ENCODE results near the gene RANBP10. TPM values are rescaled to one million over a fixed set of nuclear protein-coding genes. Genes with fewer than 3 reads are reported as not detected.

RANBP10 gene
- total RNA-seq: 33.5 and 34.1 TPM in 2 replicates
- long read RNA-seq, partial matches to known transcripts: 4 of 23 reads
- long read RNA-seq, other reads (novel, unspliced or antisense): 19 of 23 reads

DNA sequence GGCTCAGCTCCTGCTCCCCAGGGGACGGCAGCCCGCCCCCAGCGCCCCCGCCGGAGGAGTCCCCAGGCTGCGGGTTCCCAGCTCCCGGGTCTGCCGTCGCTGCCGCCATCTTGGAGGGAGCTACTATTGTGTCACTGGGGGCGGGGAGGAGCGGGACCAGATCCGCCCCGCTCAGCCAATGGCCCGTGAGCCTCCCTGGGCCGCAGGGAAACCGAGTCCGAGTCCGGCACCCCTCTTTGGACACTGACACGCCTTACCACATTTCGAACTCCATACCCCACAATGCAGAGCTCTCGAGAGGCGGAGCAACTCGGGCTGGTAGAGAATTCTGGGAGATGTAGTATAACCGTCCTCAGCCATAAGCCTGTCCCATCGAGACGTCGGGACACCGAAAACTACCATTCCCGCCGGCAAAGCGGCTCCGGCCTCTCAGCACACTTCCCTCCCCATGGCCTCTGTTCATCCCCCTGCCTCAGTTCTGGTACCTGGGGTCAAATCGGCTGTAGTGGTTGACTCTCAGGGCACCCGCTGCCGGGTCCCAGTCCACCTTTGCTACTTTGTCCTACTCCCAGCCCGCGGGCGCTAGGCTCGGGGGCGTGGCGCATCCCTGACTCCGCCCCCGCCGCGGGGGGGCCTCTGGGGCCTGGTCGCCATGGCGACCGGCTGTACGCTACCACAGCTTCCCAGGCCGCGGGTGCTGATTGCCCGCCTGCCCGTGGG is at the start of gene RANBP10, which contains the start of gene TSNAXIP1:
Gene RANBP10 (minus strand): TSS at position 133 of the 720 bp plus-strand sequence. CDS start 24 bp downstream, at position 109.
Gene TSNAXIP1 (plus strand): TSS at position 462 of the 720 bp plus-strand sequence. CDS start 261 bp downstream, outside the sequence.
- Mint-ChIP-seq H3K4me1 (ENCODE audit: low read depth) (peaks cover 13% of the 10 kb centered on the region), H3K9me3 (ENCODE audit: low read depth) (no peaks in the 10 kb centered on the region), H3K27me3 (no peaks in the 10 kb centered on the region), H3K4me3 (ENCODE audit: low read depth) (peak within 1 kb of the TSS; percentile 94), H3K36me3 (ENCODE audit: insufficient read depth) (peaks cover 6% of the 10 kb centered on the region), H3K27ac (peak within 1 kb of the TSS; percentile 96)
- peak; percentile 91 for DNase-seq (ENCODE audit: low spot score, unreplicated experiment)
- TF ChIP-seq, protein P1, sequence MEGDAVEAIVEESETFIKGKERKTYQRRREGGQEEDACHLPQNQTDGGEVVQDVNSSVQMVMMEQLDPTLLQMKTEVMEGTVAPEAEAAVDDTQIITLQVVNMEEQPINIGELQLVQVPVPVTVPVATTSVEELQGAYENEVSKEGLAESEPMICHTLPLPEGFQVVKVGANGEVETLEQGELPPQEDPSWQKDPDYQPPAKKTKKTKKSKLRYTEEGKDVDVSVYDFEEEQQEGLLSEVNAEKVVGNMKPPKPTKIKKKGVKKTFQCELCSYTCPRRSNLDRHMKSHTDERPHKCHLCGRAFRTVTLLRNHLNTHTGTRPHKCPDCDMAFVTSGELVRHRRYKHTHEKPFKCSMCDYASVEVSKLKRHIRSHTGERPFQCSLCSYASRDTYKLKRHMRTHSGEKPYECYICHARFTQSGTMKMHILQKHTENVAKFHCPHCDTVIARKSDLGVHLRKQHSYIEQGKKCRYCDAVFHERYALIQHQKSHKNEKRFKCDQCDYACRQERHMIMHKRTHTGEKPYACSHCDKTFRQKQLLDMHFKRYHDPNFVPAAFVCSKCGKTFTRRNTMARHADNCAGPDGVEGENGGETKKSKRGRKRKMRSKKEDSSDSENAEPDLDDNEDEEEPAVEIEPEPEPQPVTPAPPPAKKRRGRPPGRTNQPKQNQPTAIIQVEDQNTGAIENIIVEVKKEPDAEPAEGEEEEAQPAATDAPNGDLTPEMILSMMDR (IDR thresholded peaks at IDR 0.05; ENCODE audit: unreplicated experiment): no peak

DNA sequence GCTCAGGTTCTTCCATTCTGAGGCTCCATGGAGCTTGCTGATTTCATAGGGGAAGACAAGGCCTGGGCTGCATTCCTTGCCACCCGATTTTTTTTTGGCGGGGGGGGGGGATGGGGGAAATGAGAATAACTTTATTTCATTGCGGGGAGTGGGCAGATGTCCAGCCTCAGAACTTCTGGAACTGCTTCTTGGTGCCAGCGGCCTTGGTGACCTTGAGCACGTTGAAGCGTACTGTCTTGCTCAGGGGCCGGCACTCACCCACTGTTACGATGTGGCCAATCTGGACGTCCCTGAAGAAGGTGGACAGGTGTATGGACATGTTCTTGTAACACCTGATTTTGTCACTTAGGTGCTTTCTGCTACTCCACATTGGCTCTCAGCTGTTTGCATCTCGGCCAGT is 49.4 kb upstream of the RANBP10 start:
- H3K4me1 Mint-ChIP-seq (ENCODE audit: low read depth): peaks cover 29% of the 10 kb centered on the region
- H3K36me3 Mint-ChIP-seq (ENCODE audit: insufficient read depth): peaks cover 7% of the 10 kb centered on the region
- no peaks in the 10 kb centered on the region for H3K27me3 Mint-ChIP-seq
- no peak overlapping the region for H3K4me3 Mint-ChIP-seq (ENCODE audit: low read depth)
- peak overlapping the region; percentile 85 for H3K27ac Mint-ChIP-seq
- DNase-seq (ENCODE audit: low spot score, unreplicated experiment): no peak
- no peaks in the 10 kb centered on the region for H3K9me3 Mint-ChIP-seq (ENCODE audit: low read depth)
- TF ChIP-seq, protein P1 (IDR thresholded peaks at IDR 0.05; ENCODE audit: unreplicated experiment): no peak

DNA sequence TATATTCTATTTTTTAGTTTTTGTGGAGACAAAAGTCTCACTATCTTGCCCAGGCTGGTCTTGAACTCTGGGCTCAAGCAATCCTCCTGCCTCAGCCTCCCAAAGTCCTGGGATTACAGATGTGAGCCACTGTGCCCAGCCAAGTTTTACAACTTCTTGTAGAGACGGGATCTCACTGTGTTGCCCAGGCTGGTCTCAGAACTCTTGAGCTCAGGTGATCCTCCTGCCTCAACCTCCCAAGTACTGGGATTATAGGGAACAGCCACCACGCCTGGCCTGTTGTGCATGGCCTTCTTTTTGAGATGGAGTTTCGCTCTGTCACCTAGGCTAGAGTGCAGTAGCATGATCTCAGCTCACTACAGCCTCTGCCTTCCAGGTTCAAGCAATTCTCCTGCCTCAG is 47.3 kb upstream of the RANBP10 start:
- DNase-seq (ENCODE audit: low spot score, unreplicated experiment): no peak
- H3K4me1 Mint-ChIP-seq (ENCODE audit: low read depth): peaks cover 33% of the 10 kb centered on the region
- H3K27ac Mint-ChIP-seq: no peak overlapping the region
- TF ChIP-seq, protein P1 (IDR thresholded peaks at IDR 0.05; ENCODE audit: unreplicated experiment): no peak
- no peaks in the 10 kb centered on the region for H3K9me3 Mint-ChIP-seq (ENCODE audit: low read depth)
- H3K4me3 Mint-ChIP-seq (ENCODE audit: low read depth): no peak overlapping the region
- H3K36me3 Mint-ChIP-seq (ENCODE audit: insufficient read depth): peaks cover 8% of the 10 kb centered on the region
- no peaks in the 10 kb centered on the region for H3K27me3 Mint-ChIP-seq

DNA sequence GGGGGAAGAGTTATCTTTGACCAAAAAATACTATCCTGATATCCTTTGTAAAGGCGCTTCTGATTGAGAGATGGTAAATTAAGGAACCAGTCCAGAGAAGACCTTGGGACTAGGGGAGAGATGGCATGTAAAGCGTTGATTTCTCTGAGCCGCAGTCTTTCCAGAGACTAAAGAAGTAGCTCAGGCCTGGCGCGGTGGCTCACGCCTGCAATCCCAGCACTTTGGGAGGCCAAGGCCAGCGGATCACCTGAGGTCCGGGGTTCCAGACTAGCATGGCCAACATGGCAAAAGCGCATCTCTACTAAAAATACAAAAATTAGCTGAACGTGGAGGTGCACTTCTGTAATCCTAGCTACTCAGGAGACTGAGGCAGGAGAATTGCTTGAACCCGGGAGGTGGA is 41.8 kb upstream of the RANBP10 start:
- Mint-ChIP-seq H3K4me3 (ENCODE audit: low read depth) (peak overlapping the region; percentile 90), H3K27ac (peak overlapping the region; percentile 98), H3K27me3 (no peaks in the 10 kb centered on the region), H3K4me1 (ENCODE audit: low read depth) (peaks cover 37% of the 10 kb centered on the region), H3K9me3 (ENCODE audit: low read depth) (no peaks in the 10 kb centered on the region), H3K36me3 (ENCODE audit: insufficient read depth) (peaks cover 1% of the 10 kb centered on the region)
- DNase-seq (ENCODE audit: low spot score, unreplicated experiment): no peak
- TF ChIP-seq, protein P1 (IDR thresholded peaks at IDR 0.05; ENCODE audit: unreplicated experiment): no peak

DNA sequence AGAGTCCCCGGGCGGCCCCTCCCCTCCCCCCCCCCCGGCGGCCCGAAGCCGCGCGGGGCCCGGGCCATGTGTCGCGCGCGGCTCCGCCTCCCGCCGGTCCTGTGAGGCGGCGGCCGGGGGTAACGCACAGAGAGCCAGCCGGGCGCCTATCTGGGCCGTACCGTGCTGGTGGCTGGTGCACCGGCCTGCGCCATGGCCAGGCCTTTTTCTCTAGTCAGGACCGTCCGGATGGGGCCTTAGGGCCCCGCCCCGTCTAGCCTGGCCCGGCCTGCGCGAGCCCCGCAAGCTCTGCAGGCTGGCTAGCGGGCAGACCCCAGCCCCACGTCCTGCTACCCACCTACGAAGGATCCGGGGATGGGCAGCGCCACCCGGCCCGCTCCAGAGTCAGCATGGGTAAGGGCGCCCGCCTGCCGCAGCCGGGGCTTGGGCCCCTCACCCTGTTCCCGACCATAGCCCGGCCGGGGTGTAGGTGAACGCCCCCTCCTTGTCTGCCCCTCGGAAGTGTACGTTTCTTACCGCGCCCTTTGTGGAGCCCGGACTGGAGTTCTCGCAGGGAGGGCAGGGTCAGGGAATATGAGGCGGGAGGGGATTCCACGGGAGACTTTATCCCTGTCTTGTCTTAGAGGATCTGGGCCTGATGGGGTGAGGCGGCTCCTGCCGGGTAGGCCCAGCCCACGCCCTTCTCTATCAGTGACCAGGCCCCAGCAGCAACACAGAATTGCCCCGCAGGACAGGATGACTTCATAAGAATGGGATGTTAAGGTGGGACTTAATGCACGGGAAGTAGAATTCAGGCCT is 40.9 kb upstream of the RANBP10 start, which contains the start of gene CENPT:
Gene CENPT (minus strand): TSS at position 630 of the 798 bp plus-strand sequence. CDS start 13,834 bp downstream, outside the sequence.
- Mint-ChIP-seq H3K4me3 (ENCODE audit: low read depth) (peak within 1 kb of the TSS; percentile 90), H3K36me3 (ENCODE audit: insufficient read depth) (peaks cover 1% of the 10 kb centered on the region), H3K9me3 (ENCODE audit: low read depth) (no peaks in the 10 kb centered on the region), H3K27me3 (no peaks in the 10 kb centered on the region), H3K4me1 (ENCODE audit: low read depth) (peaks cover 40% of the 10 kb centered on the region), H3K27ac (peak within 1 kb of the TSS; percentile 98)
- no peak for DNase-seq (ENCODE audit: low spot score, unreplicated experiment)
- TF ChIP-seq, protein P1 (IDR thresholded peaks at IDR 0.05; ENCODE audit: unreplicated experiment): no peak
